GM18861 (cell line): ENCODE measurements around the gene TTC7B.
"Not testable (repeated sequence)": the region's sequence is repeated elsewhere in the genome, so short reads cannot be mapped to it uniquely, and the experiment has no call there.

Experiments used
- ATAC-seq: cut with Tn5 transposase; IDR thresholded peaks from one replicate; pipeline ENCODE4 v1.9.1; 2021; ENCODE audit not compliant: unreplicated experiment

TTC7B gene

GRCh38 chr14:90535556-90536090, 280.6 kb downstream of the TTC7B start:
- ATAC-seq, result no peak

DNA sequence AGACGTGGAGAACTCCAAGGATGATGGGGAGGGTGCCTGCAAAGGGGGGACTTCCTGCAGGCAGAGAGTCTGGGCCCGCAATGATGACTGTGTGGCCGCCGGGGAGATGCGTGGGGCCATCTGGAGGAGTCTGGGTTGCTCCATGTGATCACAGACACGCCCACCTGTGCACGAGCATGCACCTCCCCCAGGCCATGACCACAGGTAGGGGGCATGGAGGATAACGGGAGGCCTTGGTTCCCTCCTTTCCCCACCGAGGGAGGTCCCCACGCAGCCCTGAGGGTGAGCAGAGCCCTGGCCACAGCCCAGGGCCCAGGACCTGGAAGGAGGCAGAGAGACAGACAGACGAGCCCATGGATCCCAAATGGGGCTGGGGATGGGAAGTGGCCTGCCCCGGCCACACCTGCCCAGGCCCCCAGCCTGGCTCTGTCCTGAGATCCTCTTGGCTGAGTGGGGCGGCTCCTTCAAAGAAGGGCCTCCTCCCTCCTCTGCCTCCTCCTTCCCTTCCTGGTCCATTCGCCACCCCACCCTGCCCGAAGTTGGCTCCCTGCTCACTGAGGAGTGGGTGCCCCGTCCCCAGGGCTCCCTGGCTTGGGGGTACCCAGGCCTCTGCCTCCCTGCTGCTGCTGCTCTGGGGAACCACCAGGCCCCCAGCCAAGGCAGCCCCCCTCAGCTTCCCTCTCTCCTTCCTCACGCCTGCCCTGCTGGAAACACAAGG, 281.2 kb downstream of the TTC7B start:
- no peak for ATAC-seq

- no peak for ATAC-seq
Observed at GRCh38 chr14:90534091-90534837, 282.0 kb downstream of the TTC7B start.

DNA sequence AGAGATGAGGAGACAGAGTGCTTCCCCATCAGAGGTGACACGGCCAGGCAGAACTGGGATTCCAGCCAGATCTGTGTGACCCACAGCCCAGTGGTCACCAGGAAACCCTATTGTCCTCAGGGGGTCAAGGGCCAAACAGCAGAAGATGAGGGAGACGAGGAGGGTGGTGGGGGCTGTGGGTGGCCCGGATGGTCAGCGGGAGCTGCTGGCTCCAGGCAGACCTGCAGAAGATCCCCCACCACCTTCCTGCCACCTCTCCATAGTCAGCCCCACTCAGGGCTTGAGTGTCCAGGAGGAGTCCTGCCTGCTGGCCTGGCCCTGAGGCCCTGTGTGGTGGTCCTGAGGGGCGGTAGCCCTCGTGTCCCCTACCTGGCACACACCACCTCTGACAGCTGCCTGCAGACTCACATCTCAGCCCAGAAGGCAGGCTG, 282.6 kb downstream of the TTC7B start:
- ATAC-seq, result no peak

GRCh38 chr14:90532826-90533525, 283.3 kb downstream of the TTC7B start:
- ATAC-seq, result no peak

DNA sequence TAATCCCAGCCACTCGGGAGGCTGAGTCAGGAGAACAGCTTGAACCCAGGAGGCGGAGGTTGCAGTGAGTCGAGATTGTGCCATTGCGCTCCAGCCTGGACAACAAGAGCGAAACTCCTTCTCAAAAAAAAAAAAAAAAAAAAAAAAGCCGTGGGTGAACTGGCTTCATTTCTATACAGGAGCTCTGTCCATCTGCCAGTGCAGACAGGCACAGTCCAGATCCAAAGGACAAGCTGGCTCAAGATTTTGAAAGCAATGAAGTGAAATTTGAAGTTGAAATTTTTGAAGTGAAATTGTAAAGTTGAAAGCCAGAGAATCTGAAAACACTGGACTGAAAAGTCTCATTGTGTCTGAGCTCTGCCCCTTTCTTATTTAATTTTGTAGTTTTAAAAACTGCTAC, 284.7 kb downstream of the TTC7B start:
- no peak for ATAC-seq

DNA sequence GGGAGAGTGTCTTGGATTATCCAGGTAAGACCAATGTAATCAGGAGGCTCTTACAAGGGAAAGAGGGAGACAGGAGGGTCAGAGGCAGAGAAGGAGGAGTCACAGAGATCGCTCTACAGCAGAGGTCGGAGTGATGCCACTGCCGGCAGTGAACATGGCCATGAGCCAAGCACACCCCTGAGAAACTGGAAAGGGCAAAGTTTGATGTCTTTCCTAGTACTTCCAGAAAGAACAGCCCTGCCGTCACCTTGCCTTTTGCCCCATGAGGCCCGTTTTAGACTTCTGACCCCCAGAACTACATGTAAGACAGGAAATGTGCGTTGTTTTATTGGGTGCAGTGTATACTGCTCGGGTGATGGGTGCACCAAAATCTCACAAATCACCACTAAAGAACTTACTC, 285.7 kb downstream of the TTC7B start:
- ATAC-seq, result no peak

GRCh38 chr14:90527978-90528377, 288.3 kb downstream of the TTC7B start:
- no peak for ATAC-seq

DNA sequence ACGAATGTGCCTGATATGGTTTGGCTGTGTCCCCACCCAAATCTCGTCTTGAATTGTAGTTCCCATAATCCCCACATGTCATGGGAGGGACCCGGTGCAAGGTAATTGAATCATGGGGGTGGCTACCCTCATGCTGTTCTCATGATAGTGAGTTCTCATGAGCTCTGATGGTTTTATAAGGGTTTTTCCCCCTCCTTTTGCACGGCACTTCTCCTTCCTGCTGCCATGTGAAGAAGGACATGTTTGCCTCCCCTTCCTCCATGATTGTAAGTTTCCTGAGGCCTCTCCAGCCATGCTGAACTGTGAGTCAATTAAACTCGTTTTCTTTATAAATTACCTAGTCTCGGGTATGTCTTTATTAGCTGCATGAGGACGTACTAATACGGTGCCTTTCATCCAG, 289.7 kb downstream of the TTC7B start:
- ATAC-seq, result not testable (repeated sequence)

DNA sequence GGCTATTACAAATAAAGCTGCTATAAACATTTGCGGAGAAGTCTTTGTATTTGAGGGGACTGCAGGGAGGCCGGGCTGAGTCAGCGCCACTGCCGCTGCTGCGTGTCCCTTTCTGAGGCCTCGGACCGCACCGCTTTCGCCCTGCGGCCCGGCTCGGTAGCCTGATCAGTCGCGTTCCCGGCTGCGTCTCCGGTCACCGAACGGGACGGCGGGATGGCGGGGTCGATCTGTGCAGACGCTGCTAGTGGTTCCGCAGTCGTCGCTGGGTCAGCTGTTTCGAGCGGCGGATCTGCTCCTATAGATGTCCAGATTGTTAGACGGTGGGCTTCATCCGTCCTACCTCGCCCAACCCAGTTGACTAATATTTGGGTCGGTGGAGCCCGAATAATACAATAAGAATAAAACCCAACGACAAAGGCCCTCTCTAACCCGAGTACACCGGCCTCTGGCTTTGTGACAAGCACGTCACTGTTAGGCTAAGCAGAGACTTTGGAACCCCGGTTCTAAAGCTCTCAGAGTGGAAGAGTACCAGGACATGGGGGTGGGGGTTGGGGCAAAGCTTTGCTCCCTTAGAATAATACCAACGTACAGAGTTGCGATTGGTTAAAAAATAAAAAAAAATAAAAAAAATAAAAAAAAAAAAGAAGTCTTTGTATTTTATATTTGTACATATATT, 290.7 kb downstream of the TTC7B start:
- ATAC-seq, result not testable (repeated sequence)

DNA sequence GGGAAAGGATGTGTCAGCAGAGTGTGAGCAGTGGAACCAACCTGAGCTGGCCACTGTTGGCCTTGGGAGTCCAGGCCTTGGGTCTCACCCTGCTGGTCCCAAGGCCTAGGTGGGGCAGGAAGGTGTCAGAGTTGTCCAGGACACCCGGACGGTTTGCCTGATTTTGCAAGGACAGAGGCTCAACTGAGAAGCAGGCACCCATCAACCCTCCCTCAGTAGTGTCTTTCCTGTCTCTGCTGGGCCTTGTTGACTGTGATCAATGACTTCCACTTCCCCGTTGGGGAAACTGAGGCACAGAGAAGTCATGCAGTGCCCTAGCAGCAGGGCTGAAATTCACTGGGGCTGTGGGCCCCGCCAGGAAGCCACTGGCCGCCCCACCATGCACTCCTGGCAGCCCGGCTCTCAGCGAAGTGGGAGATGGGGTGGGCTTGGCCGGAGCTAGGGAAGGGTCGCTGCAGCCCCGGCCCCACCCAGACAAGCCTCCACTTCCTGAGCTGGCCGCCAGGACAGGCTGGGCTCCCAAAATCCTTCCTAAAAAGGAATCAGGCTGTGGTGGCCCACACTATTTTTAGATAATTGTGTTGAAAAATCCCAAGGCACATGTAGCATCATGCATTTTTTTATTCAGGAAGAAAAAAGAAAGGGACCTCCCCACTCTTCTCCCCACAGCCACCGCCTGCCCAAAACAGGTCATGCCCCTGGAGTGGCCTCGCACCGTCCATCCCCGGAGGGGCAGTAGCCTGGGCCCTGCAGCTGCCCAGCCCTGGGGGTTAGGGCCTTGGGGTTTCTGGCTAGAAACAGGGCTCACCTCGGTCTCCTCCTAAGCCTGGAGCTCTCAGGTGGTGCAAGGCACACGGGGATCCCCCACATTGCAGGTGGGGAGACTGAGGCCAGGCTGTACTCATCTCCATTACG, 292.0 kb downstream of the TTC7B start:
- ATAC-seq, result no peak

GRCh38 chr14:90523544-90523943, 292.7 kb downstream of the TTC7B start:
- ATAC-seq, result no peak

DNA sequence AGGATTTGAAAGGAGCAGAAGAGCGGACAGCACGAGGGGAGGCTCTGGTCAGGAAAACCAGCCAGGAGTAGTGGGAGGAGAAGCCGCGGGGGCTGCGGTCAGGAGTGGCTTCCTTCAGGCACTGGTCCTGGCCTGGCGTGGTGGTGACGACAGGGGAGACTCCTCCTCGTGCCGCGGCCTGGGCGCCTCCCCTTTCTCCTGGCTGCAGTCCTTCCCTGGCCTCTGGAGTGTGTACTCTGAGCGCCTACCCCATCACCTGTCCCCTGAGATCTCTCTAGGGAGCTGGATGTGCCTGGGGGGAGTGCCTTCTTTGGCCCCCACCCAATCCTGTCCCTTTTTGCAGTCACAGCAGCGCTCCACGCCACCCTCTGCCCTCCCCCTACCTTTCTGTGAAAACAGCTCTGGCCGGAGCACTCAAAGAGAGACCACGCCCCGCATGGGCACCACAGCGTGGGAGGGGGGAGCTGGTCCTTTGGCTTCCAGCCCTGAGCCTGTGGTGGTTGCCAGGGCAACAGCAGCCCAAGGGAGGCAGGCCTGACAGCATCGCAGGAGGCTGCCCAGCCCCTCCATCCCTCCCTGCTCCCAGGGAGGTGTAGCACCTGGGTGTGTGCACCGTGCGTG, 293.5 kb downstream of the TTC7B start:
- no peak for ATAC-seq

DNA sequence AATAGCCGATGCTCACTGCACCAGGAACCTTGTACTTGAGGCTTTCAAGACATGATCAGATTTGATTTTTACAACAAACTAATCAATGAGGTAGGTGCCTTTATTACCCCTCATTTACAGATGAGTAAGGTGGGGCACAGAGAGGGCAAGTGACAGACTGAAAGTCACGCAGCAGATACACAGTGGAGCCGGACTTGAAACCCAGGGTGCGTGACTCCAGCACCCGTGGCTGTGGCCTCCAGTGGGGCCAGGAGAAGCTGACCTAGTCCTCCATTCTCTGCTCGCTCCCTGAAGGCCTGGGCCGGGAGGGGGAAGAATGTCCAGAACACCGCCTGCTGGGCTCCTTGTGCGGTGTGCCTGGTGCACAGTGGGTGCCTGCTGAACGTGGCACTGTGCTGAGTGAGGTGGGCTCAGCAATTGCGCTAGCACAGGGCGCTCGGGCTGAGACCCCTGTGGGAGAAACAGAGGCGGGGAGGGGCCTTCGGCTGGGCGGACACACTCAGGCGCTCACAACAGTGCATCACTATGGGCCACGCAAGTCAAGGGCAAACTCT, 294.2 kb downstream of the TTC7B start:
- ATAC-seq, result no peak

GRCh38 chr14:90521084-90521929, 294.9 kb downstream of the TTC7B start:
- ATAC-seq, result no peak

- no peak for ATAC-seq
Observed at GRCh38 chr14:90520326-90520725, 295.9 kb downstream of the TTC7B start.

DNA sequence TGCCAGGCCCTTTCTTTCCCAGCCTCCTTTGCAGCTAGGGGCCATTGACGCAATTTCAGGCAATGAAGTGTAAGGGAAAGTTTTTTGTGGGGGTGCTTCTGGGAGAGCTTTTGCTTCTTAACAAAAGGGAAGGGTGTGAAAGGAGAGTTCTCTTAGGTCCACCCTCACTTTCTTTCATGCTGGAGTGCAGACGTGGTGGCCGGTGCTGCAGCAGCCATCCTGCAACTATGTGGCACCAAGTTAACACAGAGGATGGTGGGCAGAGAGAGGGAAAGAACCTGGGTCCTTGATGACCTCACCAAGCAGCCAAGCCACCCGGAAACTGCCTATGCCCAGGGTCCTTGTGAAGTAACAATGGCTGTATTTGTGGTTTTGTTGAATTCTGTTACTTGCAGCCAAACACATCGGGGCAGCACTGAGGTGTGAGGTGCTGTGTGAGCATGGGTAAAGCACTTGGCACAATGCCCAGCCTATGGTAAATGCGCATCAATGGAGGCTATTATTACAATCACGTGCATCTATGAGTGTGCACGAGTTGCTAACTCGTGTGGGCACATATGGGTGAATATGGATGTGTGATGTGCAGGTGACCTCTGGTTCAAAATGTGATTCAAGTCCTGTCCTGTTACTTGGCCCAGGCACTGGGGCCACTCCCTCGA, 296.8 kb downstream of the TTC7B start:
- no peak for ATAC-seq

GRCh38 chr14:90518941-90519256, 297.3 kb downstream of the TTC7B start:
- ATAC-seq, result no peak
